Body of pancreas (tissue), 4 donors: ENCODE measurements around the gene PI4K2A. TPM values are rescaled to one million over a fixed set of nuclear protein-coding genes. Genes with fewer than 3 reads are reported as not detected.

ENCODE experiments used
- ATAC-seq: fragments of 150-250 bp; one replicate; pipeline ENCODE4 v1.9.1; 2016
- DNase-seq, 4 donors: peaks; one replicate each; pipeline ENCODE4 v3.0.0-alpha.2; 2019
- H3K27ac ChIP-seq, 4 donors: fragments of 200-600 bp; sonication (generic); 1 replicate in 3 of 4; 2 replicates in 1 of 4; pipeline versions ENCODE4 v1.5.1 to v1.6.1; 2016 to 2019; ENCODE audit warnings: mild to moderate bottlenecking in 1 of 4, mixed read lengths in 1 of 4, moderate library complexity in 1 of 4
- H3K27me3 ChIP-seq, 2 donors: fragments of 200-600 bp; sonication (generic); one replicate each; pipeline ENCODE4 v1.6.0; 2016; ENCODE audit warnings: mild to moderate bottlenecking in 1 of 2
- H3K36me3 ChIP-seq, 2 donors: fragments of 200-600 bp; sonication (generic); replicated peaks in 1 of 2; 2 replicates each; pipeline ENCODE4 v1.5.1; 2016; ENCODE audit warnings: low read depth in 2 of 2; ENCODE audit not compliant: insufficient read depth in 1 of 2
- H3K4me1 ChIP-seq: fragments of 200-600 bp; sonication (generic); one replicate; pipeline ENCODE4 v1.6.0; 2016
- H3K4me3 ChIP-seq, 2 donors: fragments of 200-600 bp; sonication (generic); 1 replicate in 1 of 2; 2 replicates in 1 of 2; pipeline ENCODE4 v1.5.1; 2016 to 2019
- H3K9me3 ChIP-seq, 3 donors: fragments of 200-600 bp; sonication (generic); 1 replicate in 2 of 3; 2 replicates in 1 of 3; pipeline ENCODE4 v1.5.1; 2016
- POLR2A ChIP-seq, 3 donors: fragments of 450-650 bp; IDR thresholded peaks; one replicate each; pipeline ENCODE4 v1.6.1; 2016; ENCODE audit warnings: antibody characterized with exemption in 3 of 3, mild to moderate bottlenecking in 2 of 3
- WGBS, 2 donors: methylation state at CpG; one replicate each; pipeline ENCODE4 v1.1.5; 2017; 5-methylcytosine and 5-hydroxymethylcytosine counted together
- intact Hi-C: fragments of 100-400 bp; cut with DNase I; formaldehyde crosslinking; loops from one replicate; pipeline ENCODE4 v1.15.1; 2023
- total RNA-seq, 2 donors: library from RNA; depleted of rRNA; stranded (reverse); fragments of >200 nt; gene quantifications; one replicate each; pipeline ENCODE4 v1.1.0, GENCODE V29; 2016
- TF ChIP-seq, protein P1 (sequence below), 7 experiments: fragments of 450-650 bp in 4 of 7; fragments of 200-600 bp in 3 of 7; sonication (generic) in 3 of 7; IDR thresholded peaks; one replicate each; pipeline ENCODE4 v1.5.1; 2016 to 2019; ENCODE audit warnings: antibody characterized with exemption in 7 of 7

Gene PI4K2A
- total RNA-seq, 2 donors from 2014 or later, result 3.6 to 5.7 TPM

DNA sequence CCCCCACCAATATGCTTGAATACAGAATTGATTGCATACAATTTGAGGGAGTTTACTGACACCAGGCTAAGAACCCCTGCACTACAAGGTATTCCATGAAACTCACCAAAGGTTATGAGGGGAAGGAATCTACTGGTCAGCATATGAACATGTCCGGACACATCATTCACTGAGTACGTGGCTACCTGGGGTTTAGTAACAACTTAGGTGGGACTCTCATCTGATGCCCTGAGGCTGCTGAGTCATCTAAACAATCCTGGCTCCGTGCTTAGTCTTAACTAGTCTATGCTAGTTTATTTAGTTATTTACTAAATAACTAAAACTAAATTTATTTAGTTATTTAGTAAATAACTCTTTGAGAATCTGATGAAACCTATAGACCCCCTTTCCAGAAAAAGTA is 11.3 kb downstream of the PI4K2A start:
- no peak overlapping the region for H3K27ac ChIP-seq
- 88 to 93% methylated on average over 3 of the region's 3 CpGs for WGBS, 2 donors
- no peaks in the 10 kb centered on the region for H3K27me3 ChIP-seq
- DNase-seq (no peak), ATAC-seq (no peak)
- H3K36me3 ChIP-seq, result peaks cover 6 to 9% of the 10 kb centered on the region in 2 donors
- H3K9me3 ChIP-seq, result no peaks in the 10 kb centered on the region
- no peak for TF ChIP-seq POLR2A (IDR thresholded peaks at IDR 0.05)
- TF ChIP-seq, protein P1, sequence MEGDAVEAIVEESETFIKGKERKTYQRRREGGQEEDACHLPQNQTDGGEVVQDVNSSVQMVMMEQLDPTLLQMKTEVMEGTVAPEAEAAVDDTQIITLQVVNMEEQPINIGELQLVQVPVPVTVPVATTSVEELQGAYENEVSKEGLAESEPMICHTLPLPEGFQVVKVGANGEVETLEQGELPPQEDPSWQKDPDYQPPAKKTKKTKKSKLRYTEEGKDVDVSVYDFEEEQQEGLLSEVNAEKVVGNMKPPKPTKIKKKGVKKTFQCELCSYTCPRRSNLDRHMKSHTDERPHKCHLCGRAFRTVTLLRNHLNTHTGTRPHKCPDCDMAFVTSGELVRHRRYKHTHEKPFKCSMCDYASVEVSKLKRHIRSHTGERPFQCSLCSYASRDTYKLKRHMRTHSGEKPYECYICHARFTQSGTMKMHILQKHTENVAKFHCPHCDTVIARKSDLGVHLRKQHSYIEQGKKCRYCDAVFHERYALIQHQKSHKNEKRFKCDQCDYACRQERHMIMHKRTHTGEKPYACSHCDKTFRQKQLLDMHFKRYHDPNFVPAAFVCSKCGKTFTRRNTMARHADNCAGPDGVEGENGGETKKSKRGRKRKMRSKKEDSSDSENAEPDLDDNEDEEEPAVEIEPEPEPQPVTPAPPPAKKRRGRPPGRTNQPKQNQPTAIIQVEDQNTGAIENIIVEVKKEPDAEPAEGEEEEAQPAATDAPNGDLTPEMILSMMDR (IDR thresholded peaks at IDR 0.05), result no peak
- no peak overlapping the region for H3K4me3 ChIP-seq
- intact Hi-C loops, result no loop called here
- no peaks in the 10 kb centered on the region for H3K4me1 ChIP-seq

DNA sequence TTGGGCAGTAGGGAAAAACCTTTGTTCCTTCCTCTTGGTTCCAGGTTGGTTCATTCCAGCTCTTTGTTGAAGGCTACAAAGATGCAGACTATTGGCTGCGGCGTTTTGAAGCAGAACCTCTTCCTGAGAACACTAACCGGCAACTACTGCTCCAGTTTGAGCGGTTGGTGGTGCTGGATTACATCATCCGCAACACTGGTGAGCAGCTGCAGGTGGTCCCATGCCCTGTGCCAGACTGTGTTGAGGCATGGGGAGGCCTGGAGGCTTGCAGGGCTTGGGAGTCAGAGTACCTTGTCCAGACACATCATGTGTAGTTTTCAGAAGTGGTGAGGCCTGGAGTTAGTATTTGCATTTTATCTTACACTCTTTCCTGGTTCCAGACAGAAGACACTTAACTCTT is 16.3 kb downstream of the PI4K2A start:
- Histone ChIP-seq H3K4me3 (no peak overlapping the region), H3K27me3 (no peaks in the 10 kb centered on the region), H3K27ac (no peak overlapping the region), H3K4me1 (no peaks in the 10 kb centered on the region), H3K9me3 (no peaks in the 10 kb centered on the region), H3K36me3 (peaks cover 2 to 4% of the 10 kb centered on the region in 2 donors)
- TF ChIP-seq POLR2A (IDR thresholded peaks at IDR 0.05), result no peak
- TF ChIP-seq, protein P1 (IDR thresholded peaks at IDR 0.05), result no peak
- 76 to 87% methylated on average over 4 to 5 of the region's 5 CpGs for WGBS, 2 donors
- ATAC-seq (no peak), DNase-seq (no peak)
- intact Hi-C loops, result no loop called here

DNA sequence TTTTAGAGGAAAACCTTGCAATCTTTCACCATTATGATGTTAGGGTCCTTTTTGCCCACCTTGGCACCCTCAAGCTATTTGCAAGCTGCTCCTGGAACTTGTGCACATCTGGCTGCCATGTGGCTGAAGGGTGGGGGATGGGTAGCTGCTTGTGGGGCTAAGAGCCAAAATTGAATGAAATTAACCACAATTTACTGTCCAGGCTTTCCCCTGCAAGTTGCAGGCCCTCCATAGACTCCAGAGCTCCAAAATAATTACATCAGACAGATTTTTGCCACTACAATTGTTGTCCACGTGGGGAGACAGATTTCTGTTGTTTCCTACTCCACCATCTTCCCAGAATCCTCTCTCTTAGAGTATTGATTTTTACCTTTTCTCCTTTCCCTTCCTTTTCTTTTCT is 19.1 kb downstream of the PI4K2A start:
- no peak overlapping the region for H3K4me3 ChIP-seq
- H3K9me3 ChIP-seq, result no peaks in the 10 kb centered on the region
- no peak overlapping the region for H3K27ac ChIP-seq
- peaks cover 8% of the 10 kb centered on the region for H3K4me1 ChIP-seq
- intact Hi-C loops, result no loop called here
- TF ChIP-seq, protein P1 (IDR thresholded peaks at IDR 0.05), result no peak
- no peak for TF ChIP-seq POLR2A (IDR thresholded peaks at IDR 0.05)
- DNase-seq (no peak), ATAC-seq (no peak)
- peaks cover 0 to 2% of the 10 kb centered on the region in 2 donors for H3K36me3 ChIP-seq
- WGBS, 2 donors, result 82 to 95% methylated on average over 1 of the region's 1 CpG
- H3K27me3 ChIP-seq, result no peaks in the 10 kb centered on the region

DNA sequence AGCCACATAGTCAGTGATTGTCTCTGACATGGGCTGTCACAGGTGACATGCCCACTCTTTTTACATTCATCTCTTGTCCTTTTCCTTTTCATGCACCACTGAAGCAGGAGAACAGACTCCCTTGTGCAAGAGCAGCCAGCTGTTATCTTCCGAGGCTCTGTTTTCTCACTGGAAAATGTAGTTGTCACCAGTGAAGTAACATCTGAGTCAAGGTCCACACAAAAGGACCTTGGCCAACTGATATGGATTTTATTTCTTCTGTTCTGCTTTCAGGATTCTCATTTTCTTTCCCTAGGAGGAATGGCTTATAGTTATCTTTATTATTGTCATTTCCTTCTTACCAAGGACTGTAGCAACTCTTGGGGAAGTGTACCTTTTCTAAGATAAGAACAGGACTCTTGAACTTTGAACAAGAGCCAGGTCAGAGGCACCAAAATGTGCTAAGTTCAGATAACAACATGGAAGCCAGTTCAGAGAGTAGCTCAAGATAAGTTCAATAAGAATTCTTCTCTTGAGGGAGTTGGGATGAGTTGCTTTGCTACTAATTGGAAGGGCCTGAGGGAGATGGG is 23.9 kb downstream of the PI4K2A start:
- intact Hi-C loops, result no loop called here
- H3K9me3 ChIP-seq, result no peaks in the 10 kb centered on the region
- no peaks in the 10 kb centered on the region for H3K27me3 ChIP-seq
- TF ChIP-seq POLR2A (IDR thresholded peaks at IDR 0.05), result no peak
- TF ChIP-seq, protein P1 (IDR thresholded peaks at IDR 0.05), result no peak
- H3K4me1 ChIP-seq, result peaks cover 11% of the 10 kb centered on the region
- 30 to 55% methylated on average over 1 of the region's 1 CpG for WGBS, 2 donors
- H3K36me3 ChIP-seq, result peaks cover 0 to 2% of the 10 kb centered on the region in 2 donors
- peak; percentile 56 for ATAC-seq
- H3K4me3 ChIP-seq, result no peak overlapping the region
- peak overlapping the region in 2 of 4 donors; percentile 49 to 56 for H3K27ac ChIP-seq
- peak in 2 of 4 donors; percentile 47 to 56 for DNase-seq

DNA sequence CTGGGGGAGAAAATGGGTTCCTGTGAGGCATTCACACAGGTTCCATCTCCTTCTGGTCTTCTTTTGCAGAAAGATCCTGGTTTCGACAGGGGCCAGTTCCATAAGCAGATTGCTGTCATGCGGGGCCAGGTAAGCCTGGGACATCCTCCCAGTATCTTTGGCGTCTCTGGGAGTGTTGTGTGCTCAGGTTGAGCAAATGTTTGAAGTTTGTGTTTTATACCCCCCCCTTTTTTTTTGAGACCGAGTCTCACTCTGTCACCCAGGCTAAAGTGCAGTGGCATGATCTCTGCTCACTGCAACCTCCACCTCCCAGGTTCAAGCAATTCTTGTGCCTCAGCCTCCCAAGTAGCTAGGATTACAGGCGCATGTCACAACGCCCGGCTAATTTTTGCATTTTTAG is 26.5 kb downstream of the PI4K2A start:
- WGBS, 2 donors, result 89 to 95% methylated on average over 7 of the region's 7 CpGs
- DNase-seq, result no peak
- intact Hi-C loops, result no loop called here
- Histone ChIP-seq H3K27me3 (no peaks in the 10 kb centered on the region), H3K9me3 (no peaks in the 10 kb centered on the region), H3K36me3 (peaks cover 0 to 3% of the 10 kb centered on the region in 2 donors), H3K4me3 (no peak overlapping the region), H3K27ac (no peak overlapping the region), H3K4me1 (peaks cover 11% of the 10 kb centered on the region)
- ATAC-seq, result no peak
- TF ChIP-seq, protein P1 (IDR thresholded peaks at IDR 0.05), result no peak
- no peak for TF ChIP-seq POLR2A (IDR thresholded peaks at IDR 0.05)
